Hematopoietic multipotent progenitor cell treated with erythropoietin and hydrocortisone succinate and interleukin-3 and kit ligand, for 4 days (in vitro differentiated cells): Measurements from ENCODE around the gene DENND1B.
"Not testable (repeated sequence)": the region's sequence is repeated elsewhere in the genome, so short reads cannot be mapped to it uniquely, and the experiment has no call there.

ENCODE experiments used
- DNase-seq: peaks from one replicate; pipeline ENCODE4 v3.0.0-alpha.2; 2015

Gene DENND1B

GRCh38 chr1:197782722-197783360 lies 7.6 kb upstream of the DENND1B start:
- no peak for DNase-seq

DNA sequence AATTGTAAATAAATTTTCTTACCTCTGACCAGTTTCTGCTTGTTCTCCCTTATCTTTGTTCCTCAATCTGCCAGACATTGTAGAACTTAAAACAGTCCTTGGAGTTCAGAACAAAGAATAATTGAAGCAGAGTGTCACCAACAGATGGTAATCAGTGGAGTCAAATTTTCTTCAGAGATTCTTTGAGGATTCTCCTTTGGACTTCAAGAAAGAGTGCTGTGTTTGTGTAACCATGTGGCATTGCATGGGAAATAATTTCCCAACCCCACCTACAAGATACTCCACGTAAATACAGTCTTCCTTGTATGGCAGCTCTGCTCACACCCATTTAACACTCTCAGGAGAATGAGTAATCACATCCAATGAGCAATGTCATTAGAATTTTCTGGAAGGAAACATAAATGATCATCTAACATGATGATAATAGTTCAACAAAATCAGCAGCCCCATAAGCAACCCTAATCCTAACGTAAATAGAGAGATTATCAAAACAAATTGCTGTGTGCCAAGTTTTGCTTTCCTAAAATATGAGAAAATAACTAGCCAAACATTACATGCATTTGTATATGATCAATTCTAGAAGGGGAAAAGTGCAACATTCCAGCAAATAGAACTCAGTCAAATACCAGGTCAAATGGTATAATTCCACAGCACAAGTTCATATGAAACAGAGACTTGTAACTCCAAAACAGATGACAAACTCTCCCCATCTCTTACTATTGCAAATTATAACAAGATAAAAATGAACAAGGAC lies 6.9 kb upstream of the DENND1B start:
- peak; percentile 65 for DNase-seq

DNA sequence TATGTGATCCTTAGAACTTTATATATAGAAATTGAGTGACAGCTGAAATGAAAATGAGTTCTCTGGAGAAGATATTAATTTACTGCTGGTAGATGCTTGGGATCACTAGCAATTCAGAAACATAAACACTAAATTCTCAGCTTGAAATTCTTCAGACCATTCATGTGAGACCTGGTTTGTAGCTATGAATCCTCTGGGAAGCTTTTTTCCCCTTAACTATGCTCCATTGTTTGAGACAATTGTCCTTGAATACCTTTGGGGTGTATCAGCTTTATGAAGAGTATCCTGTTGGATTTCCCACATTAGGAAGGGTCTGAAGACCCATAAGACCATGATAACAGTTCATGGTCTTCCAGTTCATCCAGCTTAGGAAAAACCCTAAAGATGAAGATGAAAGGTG lies 4.6 kb upstream of the DENND1B start:
- DNase-seq, result no peak

DNA sequence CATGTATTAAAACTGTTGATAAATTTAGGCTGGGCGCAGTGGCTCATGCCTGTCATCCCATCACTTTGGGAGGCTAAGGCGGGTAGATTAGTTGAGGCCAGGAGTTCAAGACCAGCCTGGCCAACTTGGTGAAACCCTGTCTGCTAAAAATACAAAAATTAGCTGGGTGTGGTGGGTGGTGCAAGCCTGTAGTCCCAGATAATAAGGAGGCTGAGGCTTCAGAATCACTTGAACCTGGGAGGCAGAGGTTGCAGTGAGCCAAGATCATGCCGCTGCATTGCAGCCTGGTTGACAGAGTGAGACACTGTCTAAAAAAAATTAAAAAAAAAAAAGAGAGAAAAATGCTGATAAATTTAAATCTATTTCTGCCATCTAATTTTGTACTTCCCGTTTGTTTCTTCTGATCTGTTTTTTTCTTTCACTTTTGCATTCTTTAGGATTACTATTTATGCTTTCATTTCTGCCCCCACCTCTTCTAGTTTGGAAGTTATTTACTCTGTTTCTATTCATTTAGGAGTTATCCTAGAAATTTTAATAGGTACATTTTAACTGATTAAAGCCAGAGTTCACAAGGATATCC lies 3.2 kb upstream of the DENND1B start:
- peak; percentile 77 for DNase-seq

- peak; percentile 65 for DNase-seq
These were observed 1.2 kb upstream of the DENND1B start for GRCh38 chr1:197776351-197777105.

GRCh38 chr1:197774466-197775281 lies 606 bp downstream of the DENND1B start:
- peak; percentile 78 for DNase-seq

- peak; percentile 47 for DNase-seq
These were observed 1.4 kb downstream of the DENND1B start for GRCh38 chr1:197773856-197774255.

DNA sequence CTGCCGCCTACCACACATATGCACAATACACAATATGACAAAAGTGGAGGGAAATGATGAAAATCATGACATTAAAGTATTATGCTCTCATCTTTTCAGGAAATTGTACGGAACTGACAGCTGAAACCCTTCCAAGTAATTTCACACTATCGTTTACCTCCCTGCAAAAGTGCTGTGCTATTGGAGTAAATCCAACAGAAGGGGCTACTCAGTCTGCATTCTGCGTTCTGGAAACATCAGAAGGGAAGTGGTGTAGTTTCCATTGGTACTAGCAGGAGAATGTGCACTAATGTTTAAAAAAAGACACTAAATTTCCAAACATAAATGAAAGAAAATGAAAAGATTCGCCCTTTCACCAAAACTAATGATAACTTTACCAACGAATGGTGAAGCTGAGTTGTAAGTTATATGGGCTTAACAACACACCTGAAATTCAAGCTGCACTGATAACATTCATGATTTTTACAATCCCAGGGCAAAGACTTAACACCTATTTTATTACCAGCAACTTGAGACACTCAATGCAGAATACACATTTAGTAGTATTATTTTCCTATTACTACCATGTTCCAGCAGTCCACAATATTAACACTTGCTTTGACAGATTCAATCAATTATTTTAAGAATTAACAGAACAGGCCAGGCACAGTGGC lies 3.2 kb downstream of the DENND1B start:
- no peak for DNase-seq

GRCh38 chr1:197771386-197771785 lies 3.9 kb downstream of the DENND1B start:
- DNase-seq, result peak; percentile 60

- DNase-seq, result peak; percentile 82
These were observed 5.0 kb downstream of the DENND1B start for GRCh38 chr1:197770243-197770642.

- DNase-seq, result no peak
These were observed 6.0 kb downstream of the DENND1B start for GRCh38 chr1:197769287-197769686.

DNA sequence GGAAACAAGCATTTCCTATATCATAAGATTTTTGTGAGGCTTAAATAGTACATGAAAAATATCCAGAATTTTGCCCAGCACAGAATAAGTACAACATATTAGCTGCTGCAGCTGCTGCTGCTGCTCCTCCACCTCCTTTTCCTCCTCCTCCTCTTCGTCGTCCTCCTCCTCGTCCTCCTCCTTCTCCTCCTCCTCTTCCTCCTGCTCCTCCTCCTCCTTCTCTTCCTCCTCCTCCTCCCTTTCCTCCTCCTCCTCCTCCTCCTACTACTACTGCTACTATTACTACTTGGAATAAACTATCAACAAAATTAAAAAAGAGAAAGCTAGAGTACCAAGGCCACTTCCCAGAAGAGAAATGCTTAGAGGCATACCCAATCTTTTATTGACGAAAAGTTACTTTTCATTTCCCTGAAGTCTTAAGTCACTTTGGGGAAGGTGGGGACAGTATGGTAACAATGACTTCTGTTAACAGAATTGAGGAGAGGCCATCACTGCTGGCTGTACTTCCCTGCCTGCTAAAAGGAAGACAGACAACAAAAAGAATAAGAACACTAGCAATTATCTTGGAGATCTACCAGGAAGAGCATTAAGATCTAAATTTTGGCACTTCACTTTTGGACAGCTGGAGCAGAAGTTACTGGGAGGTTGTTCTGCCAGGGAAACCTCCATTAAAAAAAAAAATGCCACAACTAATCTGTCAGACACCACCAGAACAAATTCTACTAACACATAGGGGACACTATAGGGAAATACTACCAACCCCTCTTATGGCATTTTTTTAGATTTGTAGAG lies 7.1 kb downstream of the DENND1B start:
- DNase-seq, result no peak

DNA sequence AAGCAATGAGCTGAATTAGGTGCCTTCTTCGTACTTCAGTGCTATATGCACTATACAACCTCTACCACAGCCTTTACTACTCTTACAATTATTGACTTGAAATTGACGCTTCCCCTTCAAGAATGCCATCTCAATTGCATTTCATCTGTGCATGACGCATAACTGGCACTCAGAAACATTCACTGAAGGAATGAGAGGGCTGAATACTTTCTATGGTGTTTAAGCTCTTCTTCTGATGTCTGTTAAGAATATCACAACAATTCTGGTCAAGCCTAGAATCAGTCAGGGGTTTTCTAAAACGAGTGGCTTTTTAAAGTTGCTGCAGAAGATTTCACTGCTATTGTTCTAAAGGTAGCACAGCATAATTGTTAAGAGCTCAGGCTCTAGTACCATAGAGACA lies 11.5 kb downstream of the DENND1B start:
- no peak for DNase-seq

GRCh38 chr1:197763307-197763706 lies 12.0 kb downstream of the DENND1B start:
- no peak for DNase-seq

- peak; percentile 86 for DNase-seq
These were observed 13.6 kb downstream of the DENND1B start for GRCh38 chr1:197761654-197762053.

DNA sequence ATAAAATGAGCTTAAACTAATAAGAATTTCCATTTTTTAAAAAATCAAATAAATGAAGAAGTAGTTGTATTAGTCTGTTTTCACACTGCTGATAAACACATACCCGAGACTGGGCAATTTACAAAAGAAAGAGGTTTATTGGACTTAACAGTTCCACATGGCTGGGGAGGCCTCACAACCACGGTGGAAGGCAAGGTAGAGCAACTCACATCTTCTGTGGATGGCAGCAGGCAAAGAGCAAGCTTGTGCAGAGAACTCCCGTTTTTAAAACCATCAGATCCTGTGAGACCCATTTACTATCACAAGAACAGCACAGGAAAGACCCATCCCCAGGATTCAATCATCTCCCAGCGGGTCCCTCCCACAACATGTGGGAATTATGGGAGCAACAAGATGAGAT lies 19.7 kb downstream of the DENND1B start:
- not testable (repeated sequence) for DNase-seq

- DNase-seq, result not testable (repeated sequence)
These were observed 22.6 kb downstream of the DENND1B start for GRCh38 chr1:197752652-197753164.

DNA sequence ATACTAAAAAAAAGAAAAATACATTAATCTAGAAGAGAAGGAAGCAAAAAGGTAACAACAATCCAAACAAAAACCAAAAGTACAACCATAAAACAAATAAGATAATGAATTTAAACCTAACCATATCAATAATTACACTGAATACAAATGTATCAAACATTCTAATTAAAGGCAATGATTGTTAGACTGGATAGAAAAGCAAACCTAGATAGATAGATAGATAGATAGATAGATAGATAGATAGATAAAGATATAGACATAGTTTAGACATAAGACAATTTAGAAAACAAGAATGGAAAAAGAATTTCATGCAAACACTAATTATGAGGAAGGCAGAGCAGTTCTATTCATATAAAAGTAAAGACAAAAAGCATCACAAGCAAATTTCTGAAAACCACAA lies 24.9 kb downstream of the DENND1B start:
- DNase-seq, result no peak

GRCh38 chr1:197745911-197746310 lies 29.4 kb downstream of the DENND1B start:
- DNase-seq, result no peak

- DNase-seq, result no peak
These were observed 30.3 kb downstream of the DENND1B start for GRCh38 chr1:197744979-197745378.

DNA sequence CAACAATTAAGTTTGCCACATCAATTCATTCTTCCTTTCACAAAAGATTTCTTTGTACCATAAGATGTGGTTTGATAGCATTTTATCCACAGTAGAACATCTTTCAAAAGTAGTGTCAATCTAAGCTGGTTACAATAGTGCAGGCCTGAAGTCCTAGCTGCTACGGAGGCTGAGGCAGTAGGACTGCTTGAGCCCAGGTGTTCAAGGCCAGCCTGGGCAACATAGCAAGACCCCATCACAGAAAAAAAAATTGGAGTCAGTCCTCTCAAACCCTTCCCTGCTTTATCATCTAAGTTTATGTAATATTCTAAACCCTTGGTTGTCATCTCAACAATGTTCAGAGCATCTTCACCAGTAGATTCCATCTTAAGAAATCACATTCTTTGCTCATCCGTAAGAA lies 31.7 kb downstream of the DENND1B start:
- DNase-seq, result no peak
